ENCODE data around the gene USB1.

USB1 gene

DNA sequence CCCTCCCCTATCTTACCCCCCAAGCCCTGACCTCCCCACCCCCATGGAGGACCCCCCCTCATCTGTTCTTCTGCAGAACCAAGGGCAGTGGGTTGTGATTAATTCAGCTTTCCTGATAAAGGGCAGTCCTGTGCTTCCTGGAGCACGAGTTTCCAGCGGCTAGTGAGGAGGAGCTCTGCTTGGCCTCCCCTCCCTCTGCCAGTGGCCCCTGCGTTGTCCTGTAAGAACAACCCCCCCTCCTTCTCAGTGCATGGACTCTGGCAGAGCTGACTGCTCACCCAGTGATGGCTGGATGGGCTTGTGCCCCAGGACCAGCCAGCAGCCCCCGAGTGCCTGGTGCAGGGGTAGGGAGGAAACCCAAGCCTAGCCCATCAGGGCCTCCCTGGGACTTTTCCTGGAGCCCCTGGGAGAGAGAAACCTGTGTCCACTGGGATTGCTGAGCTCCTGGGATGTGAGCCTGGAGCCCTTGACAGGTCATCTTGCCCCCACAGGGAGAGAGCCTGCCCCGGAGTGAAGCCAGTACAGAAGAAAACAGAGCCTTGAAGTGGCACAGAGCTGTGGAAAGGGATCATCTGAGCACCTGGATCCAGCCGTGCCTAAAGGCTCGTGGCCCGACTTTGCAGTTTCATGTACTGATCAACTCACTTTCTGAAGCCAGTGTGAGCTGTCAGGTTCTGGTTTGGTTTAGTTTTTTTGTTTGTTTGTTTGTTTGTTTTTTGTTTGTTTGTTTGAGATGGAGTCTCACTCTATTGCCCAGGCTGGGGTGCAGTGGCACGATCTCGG, 50.8 kb downstream of the USB1 start:
- no peak for DNase-seq

DNA sequence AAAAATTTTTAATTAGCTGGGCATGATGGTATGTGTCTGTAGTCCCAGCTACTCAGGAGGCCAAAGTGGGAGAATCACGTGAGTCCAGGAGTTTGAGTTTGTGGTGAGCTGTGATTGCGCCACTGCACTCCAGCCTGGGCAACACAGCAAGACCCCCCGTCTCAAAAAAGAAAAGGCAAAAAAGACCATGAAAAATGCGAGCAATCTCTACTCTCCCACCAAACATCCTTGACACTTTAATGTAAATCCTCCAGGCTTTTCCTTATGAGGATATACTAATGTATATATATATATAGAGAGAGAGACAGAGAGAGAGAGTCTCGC, 52.4 kb downstream of the USB1 start:
- no peak for DNase-seq

DNA sequence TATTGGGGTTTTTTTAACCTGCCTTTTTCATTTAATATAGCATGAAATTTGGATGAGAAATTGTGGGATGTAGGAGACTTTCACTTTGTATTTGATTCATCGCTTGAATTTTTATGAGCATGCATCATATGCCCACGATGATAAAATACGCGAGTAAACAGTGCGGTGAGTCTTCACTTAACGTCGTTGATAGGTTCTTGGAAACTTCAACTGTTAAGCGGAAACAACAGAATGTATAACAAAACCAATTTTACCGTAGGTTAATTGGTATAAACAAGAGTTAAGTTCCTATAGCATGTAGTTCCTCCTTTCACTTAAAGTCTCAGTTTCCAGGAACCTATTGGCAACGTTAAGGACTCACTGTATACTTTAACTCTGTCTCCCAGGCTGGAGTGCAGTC, 53.1 kb downstream of the USB1 start:
- no peak for DNase-seq

DNA sequence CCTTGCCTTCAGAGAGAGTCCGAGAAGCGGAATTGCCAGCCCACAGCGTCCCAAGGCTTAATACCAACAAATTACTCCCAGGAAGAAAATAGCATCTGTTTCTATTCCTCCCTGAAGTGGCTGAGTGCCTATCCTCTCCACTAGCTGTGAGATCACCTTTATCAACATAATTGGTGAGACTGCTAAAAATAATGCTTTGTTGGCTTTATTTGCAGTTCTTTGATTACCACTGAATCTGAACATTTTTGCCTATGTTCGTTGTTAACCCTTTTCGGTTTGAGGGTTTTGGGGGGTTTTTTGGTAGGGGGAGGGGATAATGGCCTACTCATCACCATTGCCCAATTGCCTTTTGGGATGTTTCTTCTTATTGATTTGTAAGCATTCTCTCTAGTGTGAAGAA, 55.4 kb downstream of the USB1 start:
- no peak for DNase-seq

DNA sequence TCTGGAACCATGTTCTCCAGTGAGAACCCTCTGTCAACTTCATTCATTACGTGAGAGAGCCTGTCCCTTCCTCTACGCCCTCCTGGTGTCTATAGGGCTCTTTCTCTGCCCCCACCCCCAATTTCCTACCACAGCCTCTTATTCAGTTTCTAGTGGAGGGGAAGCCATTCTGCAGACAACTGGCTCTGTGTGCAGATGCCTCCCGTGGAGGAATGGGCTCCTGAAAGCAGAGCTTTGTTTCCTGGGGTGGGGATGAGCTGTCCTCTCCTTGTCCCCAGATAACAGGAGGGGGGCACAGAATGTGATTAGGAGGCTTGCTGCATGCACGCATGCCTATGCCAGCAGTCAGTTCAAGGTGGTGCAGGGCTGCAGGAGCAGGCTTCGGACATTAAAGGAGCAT, 55.9 kb downstream of the USB1 start:
- no peak for DNase-seq

DNA sequence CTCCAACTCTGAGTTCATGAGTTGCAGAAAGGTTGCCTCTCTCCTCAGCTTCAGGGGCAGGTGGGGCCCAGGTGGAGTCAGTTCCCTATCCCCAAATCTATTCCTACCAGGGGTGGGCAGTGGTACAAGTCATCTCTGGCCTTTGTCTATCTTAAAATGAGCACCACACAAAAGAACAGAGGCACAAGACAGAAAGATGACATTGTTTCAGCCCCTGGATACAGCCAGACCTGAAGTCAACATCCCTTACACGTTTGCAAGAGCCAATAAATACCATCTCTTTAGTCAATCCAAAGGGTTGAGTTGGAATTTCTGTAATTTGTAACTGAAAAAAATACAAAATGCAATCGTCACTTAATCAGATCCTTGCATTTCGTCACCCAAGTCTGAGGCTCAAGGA, 56.6 kb downstream of the USB1 start:
- DNase-seq, result no peak

DNA sequence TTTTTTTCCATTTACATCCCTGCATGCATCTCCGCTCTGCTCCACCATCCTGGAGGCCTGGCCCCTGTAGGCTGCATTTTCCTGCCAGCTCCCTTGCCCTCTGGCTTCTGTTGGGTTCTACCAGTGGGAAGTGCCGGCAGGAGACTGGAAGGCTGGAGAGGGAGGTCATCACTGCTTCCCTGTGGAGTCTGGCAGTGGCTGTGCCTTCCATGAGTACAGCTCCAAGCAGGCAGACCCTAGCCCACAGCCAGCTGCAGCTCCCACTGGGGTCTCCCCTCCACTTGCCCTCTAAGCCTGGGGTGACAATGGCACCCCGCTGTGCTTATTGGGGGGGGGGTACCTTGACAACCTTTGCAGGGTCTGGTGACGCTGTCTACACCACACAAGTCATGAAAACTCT, 61.6 kb downstream of the USB1 start:
- no peak for DNase-seq

DNA sequence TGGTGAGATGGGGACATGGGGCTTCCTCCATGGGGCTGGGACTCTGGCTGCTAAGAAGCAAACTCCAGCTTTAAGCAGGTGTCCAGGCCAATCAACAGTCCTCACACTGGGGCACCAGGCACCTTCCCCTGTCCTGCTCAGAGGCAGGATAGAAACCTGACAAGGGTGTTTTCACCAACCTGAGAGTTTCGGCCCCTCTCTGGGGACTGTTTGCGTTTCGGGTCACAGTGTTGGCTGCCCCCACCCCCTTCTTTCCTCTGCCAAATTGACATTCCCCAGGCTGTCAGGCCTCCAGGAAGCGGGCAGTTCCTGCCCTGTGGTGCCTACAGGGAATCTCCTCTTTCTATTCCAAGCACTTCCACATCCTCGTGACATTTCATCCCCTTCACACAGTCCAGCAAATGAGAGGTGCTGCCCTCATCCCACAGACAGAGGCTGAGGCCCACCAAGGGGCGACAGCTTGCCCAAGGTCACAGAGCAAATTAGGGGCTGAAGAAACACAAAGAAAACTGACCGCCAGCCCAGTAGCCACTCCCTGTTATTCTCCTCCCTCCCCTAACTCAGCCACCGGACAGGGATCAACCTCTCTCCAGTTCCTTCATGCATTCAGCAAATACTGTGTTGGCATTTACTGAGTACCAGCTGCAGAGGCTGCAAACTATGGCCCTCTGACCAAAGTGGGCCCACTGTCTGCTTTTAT, 62.3 kb downstream of the USB1 start:
- no peak for DNase-seq

DNA sequence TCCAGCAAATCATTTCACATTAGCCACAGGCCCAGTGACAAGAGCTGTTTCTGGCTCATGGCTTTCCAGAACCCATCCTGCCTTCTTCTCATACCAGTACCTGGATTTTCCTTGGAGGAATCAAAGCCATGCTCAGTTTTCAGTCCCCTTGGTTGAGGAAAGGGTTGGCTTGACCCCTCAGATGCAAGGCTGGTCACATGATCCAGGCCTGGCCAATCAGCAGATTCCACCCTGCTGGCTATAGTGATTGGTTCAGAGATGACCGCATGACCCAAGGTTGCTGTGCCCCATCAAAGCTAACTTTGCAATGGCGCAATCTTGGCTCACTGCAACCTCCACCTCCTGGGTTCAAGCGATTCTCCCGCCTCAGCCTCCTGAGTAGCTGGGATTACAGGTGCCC, 69.4 kb downstream of the USB1 start:
- no peak for DNase-seq

Measured in effector CD8-positive, alpha-beta T cell (primary cell).